ENCODE results near the gene ZNF254.

Gene ZNF254

DNA sequence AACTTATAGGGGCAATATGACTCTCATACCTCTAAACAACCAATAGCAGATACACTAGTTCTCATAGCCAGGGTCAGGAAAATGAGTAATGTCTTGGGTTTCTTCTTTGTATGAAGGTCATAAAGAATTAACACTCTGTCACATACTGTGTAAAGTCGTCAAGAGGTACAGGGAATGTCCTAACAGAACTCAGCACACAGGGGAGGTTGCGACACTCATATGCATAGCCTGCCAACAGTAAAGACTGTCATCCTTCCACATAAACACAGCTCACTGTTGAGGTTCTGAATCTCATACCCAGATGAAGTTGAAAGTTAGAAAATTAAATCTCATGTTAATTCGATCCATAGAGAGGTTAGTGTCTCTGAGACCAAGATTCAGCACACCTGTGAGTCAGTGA is 34.2 kb upstream of the ZNF254 start:
- TF ChIP-seq, protein P1, sequence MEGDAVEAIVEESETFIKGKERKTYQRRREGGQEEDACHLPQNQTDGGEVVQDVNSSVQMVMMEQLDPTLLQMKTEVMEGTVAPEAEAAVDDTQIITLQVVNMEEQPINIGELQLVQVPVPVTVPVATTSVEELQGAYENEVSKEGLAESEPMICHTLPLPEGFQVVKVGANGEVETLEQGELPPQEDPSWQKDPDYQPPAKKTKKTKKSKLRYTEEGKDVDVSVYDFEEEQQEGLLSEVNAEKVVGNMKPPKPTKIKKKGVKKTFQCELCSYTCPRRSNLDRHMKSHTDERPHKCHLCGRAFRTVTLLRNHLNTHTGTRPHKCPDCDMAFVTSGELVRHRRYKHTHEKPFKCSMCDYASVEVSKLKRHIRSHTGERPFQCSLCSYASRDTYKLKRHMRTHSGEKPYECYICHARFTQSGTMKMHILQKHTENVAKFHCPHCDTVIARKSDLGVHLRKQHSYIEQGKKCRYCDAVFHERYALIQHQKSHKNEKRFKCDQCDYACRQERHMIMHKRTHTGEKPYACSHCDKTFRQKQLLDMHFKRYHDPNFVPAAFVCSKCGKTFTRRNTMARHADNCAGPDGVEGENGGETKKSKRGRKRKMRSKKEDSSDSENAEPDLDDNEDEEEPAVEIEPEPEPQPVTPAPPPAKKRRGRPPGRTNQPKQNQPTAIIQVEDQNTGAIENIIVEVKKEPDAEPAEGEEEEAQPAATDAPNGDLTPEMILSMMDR (IDR thresholded peaks at IDR 0.05; ENCODE audit: low read depth, low read length, missing control alignments): no peak
- H3K4me3 ChIP-seq (replicated peaks; ENCODE audit: low read depth, low read length): no peak overlapping the region
- no peak for DNase-seq (ENCODE audit: extremely low read depth, low read depth)

DNA sequence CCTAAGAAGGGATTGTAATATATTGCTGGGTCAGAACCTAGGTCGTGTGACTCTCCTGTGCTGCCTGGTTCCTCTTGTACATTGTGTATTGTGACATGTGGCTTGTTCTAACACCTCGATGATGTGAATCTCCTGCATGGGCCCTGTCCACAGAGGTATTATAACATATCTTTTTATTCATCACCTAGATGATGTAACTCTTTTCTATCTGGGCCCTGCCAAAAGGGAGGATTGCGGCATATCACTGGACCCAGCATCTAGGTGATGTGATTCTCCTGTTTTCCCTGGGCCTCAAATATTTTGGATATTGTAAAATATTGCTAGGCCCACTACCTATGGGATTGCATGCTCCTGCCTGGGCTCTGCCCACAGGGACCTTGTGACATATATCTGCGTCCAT is 33.4 kb upstream of the ZNF254 start:
- no peak for DNase-seq (ENCODE audit: extremely low read depth, low read depth)
- TF ChIP-seq, protein P1 (IDR thresholded peaks at IDR 0.05; ENCODE audit: low read depth, low read length, missing control alignments): no peak
- no peak overlapping the region for H3K4me3 ChIP-seq (replicated peaks; ENCODE audit: low read depth, low read length)

DNA sequence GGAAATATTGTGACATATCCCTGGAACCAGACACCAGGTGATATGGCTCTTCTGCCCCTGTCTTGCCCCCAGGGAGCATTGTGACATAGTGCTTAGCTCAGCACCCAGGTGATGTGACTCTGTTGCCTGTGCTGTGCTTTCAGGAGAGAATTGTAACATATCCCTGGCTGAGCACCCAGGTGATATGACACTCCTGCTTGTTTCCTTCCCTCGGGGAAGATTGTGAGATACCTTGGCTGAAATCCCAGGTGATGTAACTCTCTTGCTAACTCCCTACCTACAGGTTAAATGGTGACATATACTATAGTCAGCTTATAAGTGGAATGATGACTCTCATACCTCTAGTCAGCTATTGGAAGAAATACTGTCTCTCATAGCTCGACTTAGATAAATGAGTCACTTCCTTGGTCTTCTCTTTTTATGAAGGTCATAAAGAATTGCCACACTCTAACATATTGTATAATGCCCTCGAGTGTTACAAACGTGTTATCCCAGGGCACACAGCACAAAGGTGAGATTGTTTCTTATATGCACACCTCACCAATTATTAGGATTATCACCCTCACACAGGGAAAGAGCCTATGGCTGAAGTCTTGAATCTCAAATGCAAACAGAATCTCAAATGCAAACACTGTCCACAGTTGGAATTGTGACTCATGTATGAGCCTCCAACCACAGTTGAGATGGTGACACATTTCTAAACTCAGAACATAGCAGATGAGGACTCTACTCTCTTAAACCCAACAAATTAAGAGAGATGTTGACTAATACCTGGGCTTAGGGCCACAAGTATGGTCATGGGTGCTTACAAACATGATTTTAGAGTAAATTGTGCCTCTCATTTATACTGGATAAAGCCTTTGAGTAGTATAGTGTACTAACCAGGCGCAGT is 32.7 kb upstream of the ZNF254 start:
- H3K4me3 ChIP-seq (replicated peaks; ENCODE audit: low read depth, low read length): no peak overlapping the region
- DNase-seq (ENCODE audit: extremely low read depth, low read depth): no peak
- TF ChIP-seq, protein P1 (IDR thresholded peaks at IDR 0.05; ENCODE audit: low read depth, low read length, missing control alignments): no peak

DNA sequence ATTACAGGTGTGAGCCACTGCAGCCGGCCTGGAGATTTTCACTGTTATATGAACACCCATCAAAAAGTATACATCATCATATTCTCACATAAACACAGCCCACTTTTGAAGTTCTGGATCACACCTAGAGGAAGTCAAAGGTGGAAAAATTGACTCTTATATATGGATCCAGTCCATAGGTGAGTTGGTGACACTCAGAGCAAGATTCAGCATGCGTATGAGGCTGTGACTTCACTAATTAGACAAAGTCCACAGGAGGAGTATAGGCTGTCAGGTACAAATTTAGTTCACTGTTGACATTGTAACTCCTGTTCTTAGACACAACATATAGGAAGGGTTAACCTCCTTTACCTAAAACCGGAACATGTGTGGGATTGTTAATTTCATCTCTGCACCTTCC is 31.4 kb upstream of the ZNF254 start:
- no peak for DNase-seq (ENCODE audit: extremely low read depth, low read depth)
- H3K4me3 ChIP-seq (replicated peaks; ENCODE audit: low read depth, low read length): no peak overlapping the region
- TF ChIP-seq, protein P1 (IDR thresholded peaks at IDR 0.05; ENCODE audit: low read depth, low read length, missing control alignments): no peak

DNA sequence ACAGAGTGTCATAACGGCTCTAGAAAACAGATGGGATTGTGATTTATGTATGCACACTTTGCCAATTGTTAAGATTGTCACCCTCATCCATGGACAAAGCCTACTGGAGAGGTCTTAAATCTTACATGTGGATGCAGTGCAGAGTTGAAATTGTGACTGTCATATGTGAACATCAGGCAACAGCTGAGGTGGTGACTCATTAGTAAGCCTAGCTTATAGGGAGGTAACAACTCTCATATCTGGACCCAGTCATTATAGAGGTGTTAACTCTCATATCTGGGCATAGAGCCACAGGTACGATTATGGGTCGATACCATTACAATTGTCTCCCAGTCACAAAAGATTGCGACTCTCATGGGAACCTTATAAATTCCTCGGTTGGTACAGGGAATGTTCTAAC is 29.8 kb upstream of the ZNF254 start:
- TF ChIP-seq, protein P1 (IDR thresholded peaks at IDR 0.05; ENCODE audit: low read depth, low read length, missing control alignments): no peak
- no peak for DNase-seq (ENCODE audit: extremely low read depth, low read depth)
- no peak overlapping the region for H3K4me3 ChIP-seq (replicated peaks; ENCODE audit: low read depth, low read length)

DNA sequence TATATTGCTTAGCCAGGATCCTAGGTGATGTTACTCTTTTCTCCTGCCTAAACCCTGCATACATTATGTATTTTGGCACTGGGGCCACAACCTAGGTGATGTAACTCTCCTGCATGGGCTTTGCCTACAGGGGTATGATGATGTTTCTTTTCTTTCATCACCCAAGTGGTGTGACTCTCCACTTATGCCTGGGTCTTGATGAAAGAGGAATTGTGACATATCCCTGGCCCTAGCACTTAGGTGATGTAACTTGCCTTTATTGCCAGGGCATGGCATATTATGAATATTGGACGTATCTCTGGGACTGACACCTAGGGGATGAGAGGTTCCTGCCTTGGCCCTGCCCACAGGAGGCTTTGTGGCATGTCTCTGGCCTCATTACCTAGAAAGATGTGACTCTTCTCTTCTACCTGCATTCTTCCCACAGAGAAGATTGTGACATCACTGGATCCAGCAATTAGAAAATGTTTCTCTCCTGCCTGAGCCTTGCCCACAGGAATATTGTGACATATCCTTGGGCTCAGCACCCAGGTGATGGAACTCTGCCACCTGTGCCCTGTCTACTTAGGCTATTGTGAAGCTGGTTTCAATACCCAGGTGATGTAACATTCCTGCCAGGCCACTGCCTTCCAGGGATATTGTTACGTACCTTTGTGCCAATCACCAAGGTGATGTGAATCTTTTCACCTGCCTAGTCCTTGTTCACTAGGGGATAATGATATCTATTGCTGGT is 27.3 kb upstream of the ZNF254 start:
- DNase-seq (ENCODE audit: extremely low read depth, low read depth): no peak
- H3K4me3 ChIP-seq (replicated peaks; ENCODE audit: low read depth, low read length): no peak overlapping the region
- TF ChIP-seq, protein P1 (IDR thresholded peaks at IDR 0.05; ENCODE audit: low read depth, low read length, missing control alignments): no peak
